GM19438 (cell line): Measurements from ENCODE around the gene MID2.
"Not testable (repeated sequence)": the region's sequence is repeated elsewhere in the genome, so short reads cannot be mapped to it uniquely, and the experiment has no call there.

Experiments
- ATAC-seq: cut with Tn5 transposase; IDR thresholded peaks from one replicate; pipeline ENCODE4 v1.9.1; 2021; ENCODE audit warnings: low read depth; ENCODE audit not compliant: unreplicated experiment

Gene MID2

DNA sequence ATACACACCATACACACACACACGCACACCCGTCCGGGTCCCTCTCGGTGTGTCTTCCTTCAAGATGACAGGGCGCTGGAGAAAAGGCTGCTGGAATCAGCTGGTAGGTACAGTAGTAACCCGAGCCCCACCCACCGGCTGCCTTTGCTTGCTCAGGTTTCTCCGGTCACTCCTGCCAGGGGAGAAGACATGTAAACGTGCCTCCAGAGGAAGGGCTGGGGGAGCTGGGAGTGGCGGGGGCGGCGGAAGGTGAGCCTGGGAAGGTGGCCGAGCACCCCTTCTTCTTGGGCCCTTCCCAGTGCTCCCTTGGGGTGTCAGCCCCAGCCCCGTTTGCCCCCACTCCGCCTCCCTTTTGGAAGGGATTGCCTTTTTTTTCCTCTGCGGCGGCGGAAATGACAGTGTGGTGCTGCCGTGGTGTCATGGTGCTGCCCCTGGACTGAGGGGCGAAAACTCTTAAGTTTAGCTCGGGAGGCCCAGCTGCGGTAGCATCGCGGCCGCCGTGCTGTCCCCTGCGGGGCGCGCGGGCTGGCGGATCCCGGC, at the start of gene MID2:
Gene MID2 (plus strand): TSS at position 169 of the 540 bp plus-strand sequence. CDS start 561 bp downstream, outside the sequence.
- ATAC-seq: peak; percentile 49

- ATAC-seq: peak; percentile 61
These were observed 48.8 kb upstream of the MID2 start for GRCh38 chrX:107776649-107777535.

- ATAC-seq: no peak
These were observed 48.2 kb upstream of the MID2 start, which contains the start of gene NCBP2L for GRCh38 chrX:107777536-107777832. Gene NCBP2L, plus strand, starts transcription at chrX:107777733. Its CDS starts 16,488 bp downstream, at chrX:107794221.

DNA sequence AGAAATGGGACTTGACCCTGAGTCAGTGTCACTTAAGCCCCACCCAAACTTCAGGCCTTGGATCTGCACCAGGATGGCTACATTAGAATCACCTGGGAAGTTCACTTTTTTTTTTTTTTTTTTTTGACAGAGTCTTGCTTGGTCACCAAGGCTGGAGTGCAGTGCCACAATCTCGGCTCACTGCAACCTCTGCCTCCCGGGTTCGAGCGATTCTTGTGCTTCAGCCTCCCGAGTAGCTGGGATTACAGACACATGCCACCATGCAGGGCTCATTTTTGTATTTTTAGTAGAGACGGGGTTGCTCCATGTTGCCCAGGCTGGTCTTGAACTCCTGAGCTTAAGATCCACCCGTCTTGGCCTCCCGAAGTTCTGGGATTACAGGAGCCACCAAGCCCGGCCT, 45.1 kb upstream of the MID2 start:
- ATAC-seq: no peak

GRCh38 chrX:107787827-107788226, 37.8 kb upstream of the MID2 start:
- no peak for ATAC-seq

GRCh38 chrX:107804427-107804826, 21.2 kb upstream of the MID2 start:
- ATAC-seq: no peak

- no peak for ATAC-seq
These were observed 20.5 kb upstream of the MID2 start for GRCh38 chrX:107805179-107805578.

DNA sequence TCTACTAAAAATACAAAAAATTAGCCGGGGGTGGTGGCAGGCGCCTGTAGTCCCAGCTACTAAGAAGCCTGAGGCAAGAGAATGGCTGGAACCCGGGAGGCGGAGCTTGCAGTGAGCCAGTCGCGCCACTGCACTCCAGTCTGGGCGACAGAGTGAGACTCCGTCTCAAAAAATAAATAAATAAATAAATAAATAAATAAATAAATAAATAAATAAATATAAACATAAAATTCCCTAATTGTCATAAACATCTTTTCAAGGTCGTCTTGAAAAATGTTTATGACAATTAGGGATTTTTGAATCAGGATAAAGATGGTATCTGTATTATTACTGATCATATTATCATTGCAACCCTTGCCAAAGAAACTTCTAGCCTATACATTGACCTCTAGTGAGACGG, 15.6 kb upstream of the MID2 start:
- ATAC-seq: not testable (repeated sequence)

- ATAC-seq: no peak
These were observed 6.7 kb upstream of the MID2 start for GRCh38 chrX:107818900-107819521.

DNA sequence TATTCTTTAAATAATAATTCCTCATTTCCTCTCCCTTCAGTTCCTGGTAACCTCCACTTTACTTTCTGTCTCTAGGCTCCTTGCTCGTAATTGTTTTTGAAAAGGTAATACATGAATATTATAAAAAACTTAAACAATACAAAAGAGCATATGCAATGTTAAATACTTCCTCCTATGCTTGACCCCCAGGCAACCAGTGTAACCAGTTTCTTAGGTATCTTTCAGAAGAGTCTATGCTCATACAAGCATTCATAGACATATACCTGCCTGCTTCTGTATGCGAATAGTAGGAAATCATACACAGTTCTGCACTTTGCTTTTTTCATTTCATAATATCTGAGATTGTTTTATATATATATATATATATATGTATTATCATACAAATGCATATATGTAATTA, 2.6 kb upstream of the MID2 start:
- no peak for ATAC-seq

GRCh38 chrX:107823456-107823855, 2.2 kb upstream of the MID2 start:
- ATAC-seq: no peak

DNA sequence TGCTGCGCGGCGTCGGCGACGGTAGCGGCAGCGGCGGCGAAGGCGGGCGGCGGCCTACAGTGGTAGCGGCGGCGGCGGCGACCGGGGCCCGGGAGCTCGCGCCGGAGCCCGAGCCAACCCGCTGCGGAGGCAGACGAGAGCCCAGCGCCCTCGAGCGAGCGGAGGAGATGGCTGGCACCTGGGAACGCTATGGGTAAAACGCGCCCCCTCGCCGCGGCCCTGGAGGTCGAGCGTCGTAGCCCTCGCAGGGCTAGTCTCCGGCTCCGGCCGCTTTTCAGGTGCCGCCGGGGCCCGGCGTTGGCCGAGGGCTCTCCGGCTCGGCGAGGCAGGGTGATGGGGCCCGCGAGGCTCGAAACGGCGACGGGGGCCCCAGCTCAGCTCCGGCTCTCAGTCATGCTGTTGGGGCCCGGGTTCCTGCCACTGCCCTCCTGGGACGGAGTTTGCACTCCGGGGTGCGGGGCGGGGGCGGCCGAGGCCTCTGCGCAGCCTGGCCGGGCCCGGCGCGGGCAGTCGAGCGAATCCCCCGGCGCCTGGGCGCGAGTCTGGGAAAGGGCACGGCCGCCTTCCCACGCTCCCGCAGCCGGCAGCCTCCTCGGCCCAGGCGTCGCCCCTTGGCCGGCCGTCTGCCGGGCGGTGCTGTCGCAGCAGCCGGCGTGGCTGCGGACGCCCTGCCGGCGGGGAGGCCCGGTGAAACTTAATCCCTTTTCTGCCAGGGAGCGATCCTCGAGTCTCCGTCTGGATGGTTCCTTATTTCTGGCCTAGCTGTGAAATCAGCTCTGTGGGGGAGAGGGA, 768 bp downstream of the MID2 start:
- peak; percentile 55 for ATAC-seq

- ATAC-seq: no peak
These were observed 1.6 kb downstream of the MID2 start for GRCh38 chrX:107827030-107827831.

GRCh38 chrX:107827852-107828251, 2.2 kb downstream of the MID2 start:
- ATAC-seq: no peak

DNA sequence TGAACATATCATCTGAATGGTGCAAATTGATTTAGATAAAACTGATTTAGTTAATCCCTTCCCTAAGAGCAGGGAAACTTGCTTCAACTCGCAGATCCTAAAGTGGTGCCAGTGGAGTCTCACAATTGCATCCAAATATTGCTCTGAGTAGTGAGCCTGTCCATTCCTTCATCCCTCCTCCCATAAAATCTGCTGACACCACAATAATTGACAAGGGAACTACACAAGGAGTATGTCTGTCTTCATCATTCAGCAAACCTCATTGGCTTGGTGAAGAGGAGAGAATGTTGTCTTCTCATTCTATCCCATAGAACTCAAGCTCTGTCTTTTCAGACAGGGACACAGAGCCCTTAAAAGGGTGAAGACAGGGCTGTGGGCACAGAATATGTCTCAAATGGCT, 4.2 kb downstream of the MID2 start:
- no peak for ATAC-seq

GRCh38 chrX:107831071-107831730, 5.5 kb downstream of the MID2 start:
- no peak for ATAC-seq

DNA sequence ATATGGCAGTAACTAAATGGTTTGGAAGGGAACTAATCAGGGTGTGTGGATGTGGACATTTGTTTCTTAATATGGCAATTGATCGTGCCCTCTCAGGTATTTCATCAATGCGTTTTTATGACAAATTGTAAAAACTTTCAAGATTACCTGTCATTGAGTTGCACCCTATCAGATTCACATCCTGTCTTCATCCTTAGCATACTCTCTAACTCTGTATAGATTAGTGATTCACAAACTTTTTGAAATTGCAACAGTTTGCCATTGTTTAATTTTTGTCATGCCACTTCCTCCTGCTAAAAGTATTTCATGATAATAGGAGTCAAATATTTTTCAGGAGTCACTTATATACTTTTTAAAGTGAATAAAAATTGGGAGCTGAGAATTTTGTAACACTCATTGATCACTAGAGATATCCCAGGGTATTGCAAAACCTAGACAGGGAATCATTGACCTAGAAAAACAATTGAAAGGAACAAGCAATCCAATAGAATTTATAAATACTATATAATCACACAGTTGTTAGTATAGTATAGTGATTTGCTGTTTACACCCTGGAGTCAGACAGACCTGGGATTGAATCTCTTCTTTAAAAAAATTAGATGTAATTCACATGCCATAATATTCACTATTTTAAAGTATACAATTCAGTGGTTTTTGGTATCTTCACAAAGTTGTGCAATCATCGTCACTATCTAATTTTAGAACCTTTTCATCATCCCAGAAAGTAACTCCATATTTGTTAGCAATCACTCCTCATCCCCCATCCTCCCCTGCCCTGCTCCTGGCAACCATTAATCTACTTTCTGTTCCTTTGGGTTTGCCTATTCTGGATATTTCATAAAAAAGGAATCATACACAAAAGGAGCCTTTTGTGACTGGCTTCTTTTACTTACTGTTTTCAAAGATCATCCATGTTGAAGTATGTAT, 8.9 kb downstream of the MID2 start:
- no peak for ATAC-seq

DNA sequence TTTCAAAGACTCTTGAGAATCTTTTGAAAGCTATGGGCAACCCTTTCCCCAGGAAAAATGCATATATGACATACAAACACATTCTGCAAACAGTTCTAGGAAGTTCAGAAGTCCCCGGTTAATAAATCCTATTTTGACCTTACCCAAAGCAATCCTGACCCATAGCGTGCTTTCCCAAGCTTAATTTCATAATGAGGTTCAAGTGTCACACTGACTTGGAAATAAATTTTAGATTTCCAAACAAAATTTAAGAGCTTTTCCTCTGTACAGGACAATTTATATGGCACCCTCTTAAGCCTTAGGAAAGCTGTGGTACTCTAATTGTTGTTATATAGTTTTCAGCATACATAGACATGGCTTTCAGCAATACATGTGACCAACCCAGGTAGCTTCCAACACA, 11.3 kb downstream of the MID2 start:
- no peak for ATAC-seq

DNA sequence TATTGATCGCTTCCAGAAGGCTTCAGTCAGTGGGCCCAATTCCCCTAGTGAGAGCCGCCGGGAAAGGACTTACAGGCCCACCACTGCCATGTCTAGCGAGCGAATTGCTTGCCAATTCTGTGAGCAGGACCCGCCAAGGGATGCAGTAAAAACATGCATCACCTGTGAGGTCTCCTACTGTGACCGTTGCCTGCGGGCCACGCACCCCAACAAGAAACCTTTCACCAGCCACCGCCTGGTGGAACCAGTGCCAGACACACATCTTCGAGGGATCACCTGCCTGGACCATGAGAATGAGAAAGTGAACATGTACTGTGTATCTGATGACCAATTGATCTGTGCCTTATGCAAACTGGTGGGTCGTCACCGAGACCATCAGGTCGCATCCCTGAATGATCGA, 15.3 kb downstream of the MID2 start:
- ATAC-seq: no peak
